ENCODE data around the gene AEBP2.
A peak's percentile ranks its signal among the peaks of the same experiment; 100 is the strongest.
"Not testable (repeated sequence)": the region's sequence is repeated elsewhere in the genome, so short reads cannot be mapped to it uniquely, and the experiment has no call there.

AEBP2 gene

DNA sequence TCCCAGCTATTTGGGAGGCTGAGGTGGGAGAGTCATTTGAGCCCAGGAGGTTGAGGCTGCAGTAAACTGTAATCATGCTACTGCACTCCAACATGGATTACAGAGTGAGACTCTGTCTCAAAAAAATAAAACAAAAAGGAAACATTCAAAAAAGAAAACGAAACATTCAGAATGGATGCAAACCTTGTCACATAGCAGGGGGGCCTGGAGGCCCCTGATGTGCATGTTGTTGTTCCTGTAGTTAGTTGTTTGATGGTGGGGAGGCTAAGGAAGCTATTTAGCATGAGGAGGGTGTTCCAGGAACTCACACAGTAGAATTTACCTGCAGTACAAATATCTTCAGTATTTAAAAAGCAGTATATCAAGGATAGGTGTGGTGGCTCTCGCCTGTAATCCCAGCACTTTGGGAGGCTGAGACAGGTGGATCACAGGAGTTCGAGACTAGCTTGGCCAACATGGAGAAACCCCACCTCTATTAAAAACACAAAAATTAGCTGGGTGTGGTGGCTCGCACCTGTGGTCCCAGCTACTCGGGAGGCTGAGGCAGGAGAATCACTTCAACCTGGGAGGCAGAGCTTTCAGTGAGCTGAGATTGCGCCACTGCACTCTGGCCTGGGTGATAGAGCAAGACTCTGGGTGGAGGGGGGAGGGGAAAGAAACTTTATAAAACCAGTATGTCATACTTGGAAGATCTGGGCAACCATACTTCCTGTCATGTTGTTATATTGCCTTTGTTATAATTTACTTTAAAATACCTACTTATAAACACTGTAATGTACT, 17.6 kb upstream of the AEBP2 start:
- DNase-seq (ENCODE audit: low spot score) = no peak

DNA sequence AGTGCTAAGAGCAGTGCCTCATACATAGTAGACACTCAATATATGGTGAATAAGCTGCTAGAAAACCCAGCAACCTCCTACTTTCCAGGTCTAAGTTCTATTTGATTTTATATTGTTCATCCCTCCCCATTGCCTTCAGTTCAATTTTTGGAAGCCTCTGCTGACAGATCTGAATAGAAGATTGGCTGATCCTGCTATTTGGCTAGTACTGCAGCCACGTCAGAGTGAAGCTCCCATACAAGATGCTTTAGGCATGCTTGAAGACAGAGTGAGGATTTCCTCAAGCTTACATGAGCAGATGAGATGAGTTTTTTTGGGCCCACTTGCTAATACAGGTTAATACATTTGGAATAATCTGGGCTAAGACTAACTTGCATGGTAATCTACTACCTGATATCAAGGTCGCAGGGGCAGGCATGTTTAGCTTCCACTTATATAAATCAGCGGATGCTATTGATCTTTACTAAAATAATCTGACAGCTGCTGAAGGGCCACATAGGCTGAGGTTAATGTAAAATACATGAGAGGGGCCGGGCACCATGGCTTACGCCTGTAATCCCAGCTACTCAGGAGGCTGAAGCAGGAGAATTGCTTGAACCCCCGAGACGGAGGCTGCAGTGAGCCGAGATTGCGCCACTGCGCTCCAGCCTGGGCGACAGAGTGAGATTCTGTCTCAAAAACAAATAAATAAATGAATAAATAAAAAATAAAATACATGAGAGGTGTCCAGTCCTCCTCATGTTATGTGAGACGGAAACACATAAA, 15.9 kb upstream of the AEBP2 start:
- no peak for DNase-seq (ENCODE audit: low spot score)

GRCh38 chr12:19428246-19428645, 11.0 kb upstream of the AEBP2 start:
- DNase-seq (ENCODE audit: low spot score) = no peak

DNA sequence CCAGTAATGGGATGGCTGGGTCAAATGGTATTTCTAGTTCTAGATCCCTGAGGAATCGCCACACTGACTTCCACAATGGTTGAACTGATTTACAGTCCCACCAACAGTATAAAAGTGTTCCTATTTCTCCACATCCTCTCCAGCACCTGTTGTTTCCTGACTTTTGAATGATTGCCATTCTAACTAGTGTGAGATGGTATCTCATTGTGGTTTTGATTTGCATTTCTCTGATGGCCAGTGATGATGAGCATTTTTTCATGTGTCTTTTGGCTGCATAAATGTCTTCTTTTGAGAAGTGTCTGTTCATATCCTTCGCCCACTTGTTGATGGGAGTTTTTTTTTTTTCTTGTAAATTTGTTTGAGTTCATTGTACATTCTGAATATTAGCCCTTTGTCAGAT, 9.8 kb upstream of the AEBP2 start:
- not testable (repeated sequence) for DNase-seq (ENCODE audit: low spot score)

DNA sequence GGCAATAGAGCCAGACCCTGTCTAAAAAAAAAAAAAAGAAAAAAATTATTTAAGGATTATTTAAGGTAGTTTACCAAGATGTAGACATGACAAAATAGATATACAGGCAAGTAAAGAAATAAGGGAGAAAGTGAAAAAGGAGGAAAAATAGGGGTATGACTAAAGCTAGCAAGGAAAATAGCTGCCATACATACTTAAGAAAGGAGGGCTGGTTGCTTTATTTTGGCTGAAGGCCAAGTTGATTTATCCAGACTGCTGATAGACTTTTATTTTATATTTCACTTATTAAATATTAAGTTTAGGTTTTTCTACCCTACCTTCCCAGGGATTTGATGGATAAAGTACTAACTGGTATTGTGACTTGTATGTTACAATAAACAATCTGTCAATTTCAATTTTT, 8.3 kb upstream of the AEBP2 start:
- DNase-seq (ENCODE audit: low spot score) = no peak

DNA sequence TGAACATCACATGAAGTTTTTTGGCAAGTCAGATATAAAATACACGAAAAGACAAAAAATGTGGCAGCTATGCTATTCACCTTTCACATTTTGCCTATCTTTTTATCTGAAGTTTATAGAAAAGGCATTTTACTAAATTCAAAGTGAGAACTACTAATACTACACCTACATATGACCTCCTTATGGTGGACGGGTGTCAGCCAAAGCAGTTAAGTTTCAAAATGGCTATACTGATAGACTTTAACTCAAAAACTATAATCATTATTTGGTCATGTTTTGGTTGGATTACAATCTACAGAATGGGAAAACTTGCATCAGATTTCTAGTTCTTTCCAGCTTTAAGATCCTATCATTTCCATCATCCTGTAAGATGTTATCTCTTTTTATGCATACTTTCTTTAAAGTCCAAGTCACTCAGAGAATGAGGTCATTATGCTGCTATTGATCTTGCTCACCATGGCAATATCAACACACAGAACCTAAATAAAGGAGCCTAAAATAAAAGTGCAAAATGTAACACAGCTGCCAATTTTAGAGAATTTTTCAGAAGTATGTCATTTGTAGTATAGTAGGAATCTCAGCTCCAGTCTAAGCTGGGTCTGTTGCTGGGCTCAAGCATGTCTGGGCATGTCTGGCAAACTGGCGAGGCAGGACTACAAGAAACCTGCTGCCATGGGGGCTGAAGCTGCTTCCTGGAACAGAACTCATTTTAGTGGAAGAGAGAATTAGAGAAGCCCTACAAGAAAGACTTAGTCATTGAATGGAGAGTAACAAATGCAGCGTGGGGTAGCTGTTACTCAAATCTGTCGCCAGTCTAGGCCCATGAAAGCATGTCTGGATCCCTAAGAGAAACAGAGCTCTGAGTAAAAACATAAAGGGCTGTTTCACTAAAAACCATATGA, 7.6 kb upstream of the AEBP2 start:
- DNase-seq (ENCODE audit: low spot score) = peak; percentile 16

GRCh38 chr12:19432309-19433170, 6.8 kb upstream of the AEBP2 start:
- no peak for DNase-seq (ENCODE audit: low spot score)

GRCh38 chr12:19434538-19434937, 4.8 kb upstream of the AEBP2 start:
- no peak for DNase-seq (ENCODE audit: low spot score)

DNA sequence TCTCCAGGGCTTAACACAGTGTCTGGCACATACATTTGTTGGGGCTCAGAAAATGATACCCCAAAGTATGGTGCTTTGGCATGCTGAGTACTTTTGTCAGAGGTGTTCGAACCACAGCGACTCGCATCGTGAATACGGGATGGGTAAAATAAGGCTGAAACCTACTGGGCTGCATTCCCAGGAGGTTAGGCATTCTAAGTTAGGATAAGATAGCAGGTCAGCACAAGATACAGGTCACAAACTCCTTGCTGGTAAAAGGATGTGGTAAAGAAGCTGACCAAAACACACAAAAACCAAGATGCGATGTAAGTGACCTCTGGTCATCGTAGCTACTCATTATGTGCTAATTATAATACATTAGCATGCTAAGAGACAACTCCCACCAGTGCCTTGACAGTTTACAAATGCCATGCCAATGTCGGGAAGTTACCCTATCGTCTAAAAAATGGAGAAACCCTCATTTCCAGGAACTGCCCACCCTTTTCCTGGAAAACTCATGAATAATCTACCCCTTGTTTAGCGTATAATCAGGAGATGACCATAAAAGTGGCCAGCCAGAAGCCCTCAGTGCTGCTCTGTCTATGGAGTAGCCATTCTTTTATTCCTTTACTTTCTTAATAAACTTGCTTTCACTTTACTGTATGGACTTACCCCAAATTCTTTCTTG, 3.3 kb upstream of the AEBP2 start:
- DNase-seq (ENCODE audit: low spot score) = no peak

DNA sequence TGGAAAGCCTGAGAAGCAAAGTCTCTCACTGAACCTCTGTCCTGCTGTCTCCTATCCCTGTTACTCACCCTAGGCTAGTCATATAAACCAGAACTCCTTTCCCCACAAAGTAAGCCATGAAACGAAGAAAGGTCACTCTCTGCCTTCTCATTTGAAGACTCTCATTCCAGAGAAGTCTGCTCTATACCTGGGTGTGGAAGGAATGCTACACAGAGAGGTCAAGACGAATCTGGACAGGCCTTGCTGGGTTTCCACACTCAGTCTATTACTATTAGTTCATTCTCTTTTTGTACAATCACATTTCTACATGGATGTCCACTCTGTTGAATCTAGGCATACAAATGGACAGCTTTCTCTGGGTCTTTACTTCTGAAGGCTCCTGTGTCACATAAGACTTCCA, 2.4 kb upstream of the AEBP2 start:
- no peak for DNase-seq (ENCODE audit: low spot score)

DNA sequence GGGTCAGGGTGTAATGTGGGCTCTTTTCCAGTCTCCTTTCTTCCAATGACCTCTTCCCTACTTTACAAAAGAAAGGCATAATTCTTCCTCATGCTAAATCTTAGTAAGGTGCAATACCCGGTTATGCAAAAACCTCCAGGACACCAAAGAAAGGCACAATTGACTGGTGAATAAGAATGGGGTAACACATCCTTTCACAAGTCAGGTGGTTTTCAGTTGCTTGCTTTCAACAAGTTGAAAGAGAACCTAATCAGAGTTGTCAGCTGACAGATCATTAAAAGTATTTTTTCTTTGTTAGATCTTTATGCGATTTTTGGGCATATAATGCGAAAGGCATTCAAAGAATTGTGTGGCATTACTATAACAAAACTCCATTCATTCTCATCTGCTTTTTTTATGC, 1.3 kb upstream of the AEBP2 start:
- no peak for DNase-seq (ENCODE audit: low spot score)

DNA sequence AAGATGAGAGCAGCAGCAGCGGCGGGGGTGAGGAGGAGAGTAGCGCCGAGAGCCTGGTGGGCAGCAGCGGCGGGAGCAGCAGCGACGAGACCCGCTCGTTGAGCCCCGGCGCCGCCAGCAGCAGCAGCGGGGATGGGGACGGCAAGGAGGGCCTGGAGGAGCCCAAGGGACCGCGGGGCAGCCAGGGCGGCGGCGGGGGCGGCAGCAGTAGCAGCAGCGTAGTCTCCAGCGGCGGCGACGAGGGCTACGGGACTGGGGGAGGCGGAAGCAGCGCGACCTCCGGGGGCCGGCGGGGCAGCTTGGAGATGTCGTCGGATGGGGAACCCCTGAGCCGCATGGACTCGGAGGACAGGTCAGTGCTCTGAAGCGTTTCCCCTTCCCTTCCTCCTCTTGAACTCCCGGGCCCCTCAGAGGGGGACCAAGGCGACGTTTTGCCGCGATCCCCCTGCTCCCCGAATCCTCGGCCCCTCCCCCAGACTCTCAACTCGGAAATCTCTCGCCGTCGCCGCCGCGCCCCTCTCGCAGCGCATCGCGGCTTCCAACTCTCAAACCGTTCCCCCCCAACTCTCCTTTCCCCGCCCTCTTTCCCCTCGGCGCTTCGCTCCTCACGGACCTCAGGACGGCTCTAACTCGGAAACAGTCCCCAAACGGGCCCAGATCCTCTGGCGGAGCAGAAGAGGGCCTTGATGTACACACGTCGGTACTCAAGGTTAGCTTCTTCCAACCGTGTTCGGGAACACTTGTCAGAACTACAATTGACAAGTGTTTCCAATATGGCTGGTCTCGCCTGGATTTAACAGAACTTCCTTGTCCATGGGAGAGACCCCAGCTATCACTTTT, 947 bp downstream of the AEBP2 start:
- DNase-seq (ENCODE audit: low spot score) = peak; percentile 50

GRCh38 chr12:19440916-19441315, 1.6 kb downstream of the AEBP2 start:
- DNase-seq (ENCODE audit: low spot score) = no peak

- DNase-seq (ENCODE audit: low spot score) = no peak
These were observed 4.3 kb downstream of the AEBP2 start for GRCh38 chr12:19443585-19443984.

GRCh38 chr12:19444097-19444496, 4.8 kb downstream of the AEBP2 start:
- DNase-seq (ENCODE audit: low spot score) = no peak

DNA sequence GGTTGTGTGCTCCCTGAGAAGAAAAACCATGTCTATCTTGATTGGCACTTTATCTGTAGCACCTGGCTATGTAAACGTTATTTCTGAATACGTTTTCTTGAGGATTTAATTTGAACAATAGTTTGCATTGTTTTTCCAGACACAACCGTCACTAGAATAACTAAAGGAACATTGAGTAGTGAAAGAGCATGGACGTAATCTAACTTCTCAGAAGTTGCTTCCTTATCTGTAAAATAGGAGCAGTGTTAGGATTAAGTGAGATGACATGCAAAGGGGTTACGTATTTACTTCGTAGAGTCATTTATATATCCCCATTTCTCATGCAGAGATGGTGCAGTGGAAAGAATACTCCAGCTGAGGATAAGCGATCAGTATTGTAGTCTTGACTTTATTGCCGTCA, 8.1 kb downstream of the AEBP2 start:
- DNase-seq (ENCODE audit: low spot score) = no peak

- no peak for DNase-seq (ENCODE audit: low spot score)
These were observed 10.5 kb downstream of the AEBP2 start for GRCh38 chr12:19449814-19450213.

DNA sequence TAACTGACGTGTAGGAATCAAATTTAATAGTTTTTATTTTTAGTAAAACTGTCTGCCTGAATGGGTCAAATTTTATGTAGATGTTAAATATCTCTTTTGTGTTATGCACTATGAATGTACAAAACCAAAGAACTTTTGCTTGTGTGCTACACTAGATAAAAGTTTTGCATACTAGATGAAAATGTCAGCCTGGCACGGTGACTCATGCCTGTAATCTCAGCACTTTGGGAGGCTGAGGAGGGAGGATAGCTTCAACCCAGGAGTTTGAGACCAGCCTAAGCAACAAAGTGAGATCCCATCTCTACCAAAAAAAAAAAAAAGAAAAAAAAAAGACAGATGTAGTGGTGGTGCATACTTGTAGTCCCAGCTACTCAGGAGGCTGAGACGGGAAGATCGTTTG, 11.1 kb downstream of the AEBP2 start:
- DNase-seq (ENCODE audit: low spot score) = no peak

DNA sequence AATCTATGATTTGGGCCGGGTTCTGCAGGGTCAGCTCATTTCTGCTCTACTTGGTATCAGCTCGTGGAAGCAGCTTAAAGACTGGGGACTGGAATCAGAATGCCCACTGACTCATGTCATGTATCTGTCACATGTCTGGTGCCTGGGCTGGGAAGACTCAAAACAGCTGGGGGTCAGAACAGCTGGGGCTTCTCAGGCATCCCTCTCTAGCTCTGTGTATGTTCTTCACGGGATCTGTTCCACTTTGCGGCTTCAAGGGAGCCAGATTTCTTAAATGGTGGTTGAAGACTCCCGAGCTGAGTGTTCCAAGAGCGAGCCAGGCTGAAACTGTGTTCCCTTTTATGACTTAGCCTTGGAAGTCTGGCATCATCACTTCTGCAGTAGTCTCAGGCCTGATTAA, 11.9 kb downstream of the AEBP2 start:
- peak; percentile 29 for DNase-seq (ENCODE audit: low spot score)

DNA sequence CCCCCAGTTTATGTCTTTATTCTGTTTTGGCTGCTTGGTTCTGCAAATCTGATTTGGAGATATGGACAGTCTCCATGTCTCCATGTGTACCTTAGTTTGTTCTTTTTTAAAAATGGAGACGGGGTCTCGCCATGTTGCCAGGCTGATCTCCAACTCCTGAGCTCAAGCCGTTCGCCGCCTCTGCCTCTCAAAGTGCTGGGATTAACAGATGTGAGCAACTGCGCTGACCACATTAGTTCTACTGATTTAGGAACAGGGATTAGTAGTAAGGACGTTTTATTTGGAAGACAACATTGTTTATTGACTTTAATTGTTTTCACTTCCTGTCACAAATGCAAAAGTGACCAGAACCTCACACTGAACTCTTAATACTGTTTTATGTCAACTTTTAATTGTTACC, 14.7 kb downstream of the AEBP2 start:
- DNase-seq (ENCODE audit: low spot score) = no peak

Data from globus pallidus (tissue), 1 donor.